Measurements from ENCODE around the gene NFIA.

NFIA gene

GRCh38 chr1:61370177-61370912 lies 288.0 kb downstream of the NFIA start:
- in situ Hi-C loops (cut with HindIII; ENCODE audit: low pct_ligation_motif_present, low sequenced_read_pairs) = no loop called here
- Histone ChIP-seq H3K4me3 (ENCODE audit: low read depth, low read length) (no peak overlapping the region), H3K36me3 (replicated peaks) (no peaks in the 10 kb centered on the region), H3K27ac (no peak overlapping the region), H3K27me3 (replicated peaks) (no peaks in the 10 kb centered on the region)
- no peak for TF ChIP-seq CTCF (IDR thresholded peaks at IDR 0.05; ENCODE audit: low read depth, low read length, missing control alignments)
- no peak for DNase-seq

- H3K36me3 ChIP-seq (replicated peaks) = no peaks in the 10 kb centered on the region
- H3K27me3 ChIP-seq (replicated peaks) = no peaks in the 10 kb centered on the region
- no peak for TF ChIP-seq CTCF (IDR thresholded peaks at IDR 0.05; ENCODE audit: low read depth, low read length, missing control alignments)
- no peak for DNase-seq
- in situ Hi-C loops (cut with HindIII; ENCODE audit: low pct_ligation_motif_present, low sequenced_read_pairs) = no loop called here
- H3K27ac ChIP-seq = no peak overlapping the region
- no peak overlapping the region for H3K4me3 ChIP-seq (ENCODE audit: low read depth, low read length)
Observed at GRCh38 chr1:61370913-61371279, 288.5 kb downstream of the NFIA start.

GRCh38 chr1:61372944-61373343 lies 290.6 kb downstream of the NFIA start:
- DNase-seq = no peak
- no peak for TF ChIP-seq CTCF (IDR thresholded peaks at IDR 0.05; ENCODE audit: low read depth, low read length, missing control alignments)
- no peaks in the 10 kb centered on the region for H3K36me3 ChIP-seq (replicated peaks)
- in situ Hi-C loops (cut with HindIII; ENCODE audit: low pct_ligation_motif_present, low sequenced_read_pairs) = no loop called here
- H3K27ac ChIP-seq = no peak overlapping the region
- H3K4me3 ChIP-seq (ENCODE audit: low read depth, low read length) = no peak overlapping the region
- H3K27me3 ChIP-seq (replicated peaks) = no peaks in the 10 kb centered on the region

- Histone ChIP-seq H3K27me3 (replicated peaks) (no peaks in the 10 kb centered on the region), H3K36me3 (replicated peaks) (no peaks in the 10 kb centered on the region), H3K4me3 (ENCODE audit: low read depth, low read length) (no peak overlapping the region), H3K27ac (no peak overlapping the region)
- in situ Hi-C loops (cut with HindIII; ENCODE audit: low pct_ligation_motif_present, low sequenced_read_pairs) = no loop called here
- DNase-seq = no peak
- TF ChIP-seq CTCF (IDR thresholded peaks at IDR 0.05; ENCODE audit: low read depth, low read length, missing control alignments) = no peak
Observed at GRCh38 chr1:61374156-61374555, 291.8 kb downstream of the NFIA start.

- in situ Hi-C loops (cut with HindIII; ENCODE audit: low pct_ligation_motif_present, low sequenced_read_pairs) = no loop called here
- Histone ChIP-seq H3K4me3 (ENCODE audit: low read depth, low read length) (no peak overlapping the region), H3K27me3 (replicated peaks) (no peaks in the 10 kb centered on the region), H3K36me3 (replicated peaks) (no peaks in the 10 kb centered on the region), H3K27ac (no peak overlapping the region)
- TF ChIP-seq CTCF (IDR thresholded peaks at IDR 0.05; ENCODE audit: low read depth, low read length, missing control alignments) = no peak
- no peak for DNase-seq
Observed at GRCh38 chr1:61375082-61375880, 292.9 kb downstream of the NFIA start.
